Measurements from ENCODE around the gene KCTD21.

DNA sequence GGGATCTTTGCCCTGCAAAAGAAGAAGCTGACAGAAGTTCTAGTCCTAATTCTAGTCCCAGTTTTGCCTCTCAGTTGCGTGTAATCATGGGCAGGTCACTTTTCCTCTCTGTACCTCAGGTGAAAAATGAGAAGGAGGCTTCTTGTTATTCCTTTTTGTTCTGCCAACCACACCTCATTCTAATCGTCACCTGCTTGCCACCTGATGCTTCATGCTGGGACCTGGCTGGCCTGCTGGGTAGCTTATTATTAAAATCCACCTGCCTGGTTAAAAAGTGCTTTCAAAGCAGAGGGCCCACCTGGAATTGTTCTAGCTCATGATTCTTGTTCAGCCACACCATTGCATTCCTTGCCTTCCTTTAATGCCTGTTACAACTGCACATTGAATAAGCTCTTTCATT lies 40.6 kb downstream of the KCTD21 start:
- TF ChIP-seq, protein P1, sequence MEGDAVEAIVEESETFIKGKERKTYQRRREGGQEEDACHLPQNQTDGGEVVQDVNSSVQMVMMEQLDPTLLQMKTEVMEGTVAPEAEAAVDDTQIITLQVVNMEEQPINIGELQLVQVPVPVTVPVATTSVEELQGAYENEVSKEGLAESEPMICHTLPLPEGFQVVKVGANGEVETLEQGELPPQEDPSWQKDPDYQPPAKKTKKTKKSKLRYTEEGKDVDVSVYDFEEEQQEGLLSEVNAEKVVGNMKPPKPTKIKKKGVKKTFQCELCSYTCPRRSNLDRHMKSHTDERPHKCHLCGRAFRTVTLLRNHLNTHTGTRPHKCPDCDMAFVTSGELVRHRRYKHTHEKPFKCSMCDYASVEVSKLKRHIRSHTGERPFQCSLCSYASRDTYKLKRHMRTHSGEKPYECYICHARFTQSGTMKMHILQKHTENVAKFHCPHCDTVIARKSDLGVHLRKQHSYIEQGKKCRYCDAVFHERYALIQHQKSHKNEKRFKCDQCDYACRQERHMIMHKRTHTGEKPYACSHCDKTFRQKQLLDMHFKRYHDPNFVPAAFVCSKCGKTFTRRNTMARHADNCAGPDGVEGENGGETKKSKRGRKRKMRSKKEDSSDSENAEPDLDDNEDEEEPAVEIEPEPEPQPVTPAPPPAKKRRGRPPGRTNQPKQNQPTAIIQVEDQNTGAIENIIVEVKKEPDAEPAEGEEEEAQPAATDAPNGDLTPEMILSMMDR (IDR thresholded peaks at IDR 0.05): no peak
- TF ChIP-seq EZH2 (IDR thresholded peaks at IDR 0.05; ENCODE audit: borderline replicate concordance, insufficient read depth, low read depth, low read length, poor library complexity, severe bottlenecking): no peak
